Muscle layer of duodenum (tissue), 2 donors: ENCODE data around the gene ARHGEF11.

Experiments
- H3K27ac ChIP-seq: one replicate; pipeline ENCODE4 v1.7.0; 2013; ENCODE audit warnings: mild to moderate bottlenecking, low read length
- H3K27me3 ChIP-seq: one replicate; pipeline ENCODE4 v1.7.0; 2013; ENCODE audit warnings: low read depth, mild to moderate bottlenecking, control low read depth, low read length
- H3K36me3 ChIP-seq, 2 donors: one replicate each; pipeline ENCODE4 v1.7.0; 2013; ENCODE audit warnings: low read length in 2 of 2, control low read depth in 1 of 2, mild to moderate bottlenecking in 1 of 2; ENCODE audit not compliant: insufficient read depth in 2 of 2, control insufficient read depth in 1 of 2
- H3K4me1 ChIP-seq, 2 donors: one replicate each; pipeline ENCODE4 v1.7.0; 2013; ENCODE audit warnings: low read length in 2 of 2, mild to moderate bottlenecking in 2 of 2, control low read depth in 1 of 2, moderate library complexity in 1 of 2; ENCODE audit not compliant: insufficient read depth in 2 of 2, control insufficient read depth in 1 of 2
- H3K4me3 ChIP-seq, 2 donors: one replicate each; pipeline ENCODE4 v1.7.0; 2013; ENCODE audit warnings: low read length in 2 of 2, low read depth in 1 of 2, mild to moderate bottlenecking in 1 of 2
- H3K9me3 ChIP-seq, 2 donors: one replicate each; pipeline ENCODE4 v1.7.0; 2013; ENCODE audit warnings: low read length in 2 of 2, control low read depth in 1 of 2, mild to moderate bottlenecking in 1 of 2; ENCODE audit not compliant: control insufficient read depth in 1 of 2
- donor health status: healthy.

Gene ARHGEF11

GRCh38 chr1:156973417-156973816 lies 72.1 kb downstream of the ARHGEF11 start:
- Histone ChIP-seq H3K27me3 (no peaks in the 10 kb centered on the region), H3K4me3 (no peak overlapping the region), H3K36me3 (peaks cover 72 to 73% of the 10 kb centered on the region in 2 donors), H3K27ac (no peak overlapping the region), H3K9me3 (no peaks in the 10 kb centered on the region), H3K4me1 (no peaks in the 10 kb centered on the region)

- Histone ChIP-seq H3K4me3 (no peak overlapping the region), H3K27me3 (no peaks in the 10 kb centered on the region), H3K4me1 (no peaks in the 10 kb centered on the region), H3K27ac (no peak overlapping the region), H3K36me3 (peaks cover 56 to 62% of the 10 kb centered on the region in 2 donors), H3K9me3 (no peaks in the 10 kb centered on the region)
These were observed 75.5 kb downstream of the ARHGEF11 start for GRCh38 chr1:156970017-156970416.

GRCh38 chr1:156969496-156969895 lies 76.0 kb downstream of the ARHGEF11 start:
- H3K9me3 ChIP-seq: no peaks in the 10 kb centered on the region

GRCh38 chr1:156964441-156964840 lies 81.1 kb downstream of the ARHGEF11 start:
- Histone ChIP-seq H3K27me3 (no peaks in the 10 kb centered on the region), H3K9me3 (no peaks in the 10 kb centered on the region), H3K4me1 (no peaks in the 10 kb centered on the region), H3K4me3 (no peak overlapping the region), H3K36me3 (peaks cover 61 to 65% of the 10 kb centered on the region in 2 donors), H3K27ac (no peak overlapping the region)

More at GRCh38 chr1:156969496-156969895, 76.0 kb downstream of the ARHGEF11 start:
- Histone ChIP-seq H3K4me3 (no peak overlapping the region), H3K4me1 (no peaks in the 10 kb centered on the region), H3K27ac (no peak overlapping the region), H3K27me3 (no peaks in the 10 kb centered on the region), H3K36me3 (peaks cover 51 to 57% of the 10 kb centered on the region in 2 donors)

- no peak overlapping the region for H3K27ac ChIP-seq
- H3K36me3 ChIP-seq: peaks cover 61 to 65% of the 10 kb centered on the region in 2 donors
- no peak overlapping the region for H3K4me3 ChIP-seq
- no peaks in the 10 kb centered on the region for H3K4me1 ChIP-seq
- no peaks in the 10 kb centered on the region for H3K9me3 ChIP-seq
- no peaks in the 10 kb centered on the region for H3K27me3 ChIP-seq
These were observed 81.9 kb downstream of the ARHGEF11 start for GRCh38 chr1:156963621-156964020.

GRCh38 chr1:156961709-156962108 lies 83.8 kb downstream of the ARHGEF11 start:
- Histone ChIP-seq H3K9me3 (no peaks in the 10 kb centered on the region), H3K27me3 (no peaks in the 10 kb centered on the region), H3K36me3 (peaks cover 63 to 66% of the 10 kb centered on the region in 2 donors), H3K4me1 (no peaks in the 10 kb centered on the region), H3K27ac (no peak overlapping the region), H3K4me3 (no peak overlapping the region)

GRCh38 chr1:156959925-156960324 lies 85.6 kb downstream of the ARHGEF11 start:
- Histone ChIP-seq H3K36me3 (peaks cover 79 to 80% of the 10 kb centered on the region in 2 donors), H3K27ac (no peak overlapping the region), H3K4me3 (no peak overlapping the region), H3K9me3 (no peaks in the 10 kb centered on the region), H3K27me3 (no peaks in the 10 kb centered on the region), H3K4me1 (no peaks in the 10 kb centered on the region)

GRCh38 chr1:156959414-156959813 lies 86.1 kb downstream of the ARHGEF11 start:
- Histone ChIP-seq H3K27ac (no peak overlapping the region), H3K36me3 (peaks cover 80 to 84% of the 10 kb centered on the region in 2 donors), H3K4me1 (no peaks in the 10 kb centered on the region), H3K4me3 (no peak overlapping the region), H3K27me3 (no peaks in the 10 kb centered on the region), H3K9me3 (no peaks in the 10 kb centered on the region)

- Histone ChIP-seq H3K4me3 (no peak overlapping the region), H3K4me1 (no peaks in the 10 kb centered on the region), H3K27me3 (no peaks in the 10 kb centered on the region), H3K9me3 (no peaks in the 10 kb centered on the region), H3K36me3 (peaks cover 73 to 78% of the 10 kb centered on the region in 2 donors), H3K27ac (no peak overlapping the region)
These were observed 87.3 kb downstream of the ARHGEF11 start for GRCh38 chr1:156958247-156958714.

- Histone ChIP-seq H3K4me1 (no peaks in the 10 kb centered on the region), H3K9me3 (no peaks in the 10 kb centered on the region), H3K27me3 (no peaks in the 10 kb centered on the region), H3K36me3 (peaks cover 72 to 79% of the 10 kb centered on the region in 2 donors), H3K4me3 (no peak overlapping the region), H3K27ac (no peak overlapping the region)
These were observed 87.9 kb downstream of the ARHGEF11 start for GRCh38 chr1:156957634-156958033.

GRCh38 chr1:156956333-156956732 lies 89.2 kb downstream of the ARHGEF11 start:
- H3K9me3 ChIP-seq: no peaks in the 10 kb centered on the region
- H3K27me3 ChIP-seq: no peaks in the 10 kb centered on the region
- peaks cover 68 to 78% of the 10 kb centered on the region in 2 donors for H3K36me3 ChIP-seq
- no peak overlapping the region for H3K4me3 ChIP-seq
- no peaks in the 10 kb centered on the region for H3K4me1 ChIP-seq
- H3K27ac ChIP-seq: no peak overlapping the region

- H3K27me3 ChIP-seq: no peaks in the 10 kb centered on the region
- no peak overlapping the region for H3K27ac ChIP-seq
- H3K36me3 ChIP-seq: peaks cover 65 to 82% of the 10 kb centered on the region in 2 donors
- H3K4me3 ChIP-seq: no peak overlapping the region
- no peaks in the 10 kb centered on the region for H3K4me1 ChIP-seq
- no peaks in the 10 kb centered on the region for H3K9me3 ChIP-seq
These were observed 92.0 kb downstream of the ARHGEF11 start for GRCh38 chr1:156953571-156953970.
